Tongue (tissue), 2 donors: ENCODE data around the gene MGAT5. TPM values are rescaled to one million over a fixed set of nuclear protein-coding genes. Genes with fewer than 3 reads are reported as not detected.

Source experiments
- DNase-seq: peaks from one replicate; pipeline ENCODE4 v3.0.0-alpha.2; 2015
- total RNA-seq: library from RNA; depleted of rRNA; stranded (reverse); fragments of >200 nt; gene quantifications from one replicate; pipeline ENCODE4 v1.2.3, GENCODE V29; 2014

MGAT5 gene
- total RNA-seq, 1 donor from 2014 or later = 48.1 TPM

GRCh38 chr2:134369220-134369902, 115.5 kb downstream of the MGAT5 start:
- DNase-seq = no peak

- peak; percentile 71 for DNase-seq
These were observed 117.0 kb downstream of the MGAT5 start for GRCh38 chr2:134370655-134371445.

GRCh38 chr2:134372141-134372540, 118.3 kb downstream of the MGAT5 start:
- DNase-seq = no peak

- DNase-seq = peak; percentile 95
These were observed 118.8 kb downstream of the MGAT5 start for GRCh38 chr2:134372611-134373131.

- DNase-seq = peak; percentile 76
These were observed 122.1 kb downstream of the MGAT5 start for GRCh38 chr2:134375935-134376334.

GRCh38 chr2:134377730-134378129, 123.9 kb downstream of the MGAT5 start:
- DNase-seq = no peak

- no peak for DNase-seq
These were observed 125.4 kb downstream of the MGAT5 start for GRCh38 chr2:134379293-134379692.

GRCh38 chr2:134379722-134380121, 125.8 kb downstream of the MGAT5 start:
- DNase-seq = no peak

- DNase-seq = no peak
These were observed 127.3 kb downstream of the MGAT5 start for GRCh38 chr2:134381141-134381540.

- no peak for DNase-seq
These were observed 130.3 kb downstream of the MGAT5 start for GRCh38 chr2:134384131-134384530.

- DNase-seq = no peak
These were observed 131.3 kb downstream of the MGAT5 start for GRCh38 chr2:134385195-134385594.

GRCh38 chr2:134386310-134386709, 132.4 kb downstream of the MGAT5 start:
- DNase-seq = peak; percentile 57

GRCh38 chr2:134389381-134389780, 135.5 kb downstream of the MGAT5 start:
- no peak for DNase-seq

GRCh38 chr2:134391751-134392160, 137.9 kb downstream of the MGAT5 start:
- DNase-seq = no peak

GRCh38 chr2:134392442-134393074, 138.7 kb downstream of the MGAT5 start:
- DNase-seq = no peak

GRCh38 chr2:134393075-134393461, 139.2 kb downstream of the MGAT5 start:
- DNase-seq = peak; percentile 32

GRCh38 chr2:134395779-134396178, 141.9 kb downstream of the MGAT5 start:
- no peak for DNase-seq

GRCh38 chr2:134396493-134396892, 142.6 kb downstream of the MGAT5 start:
- no peak for DNase-seq

GRCh38 chr2:134397146-134397896, 143.4 kb downstream of the MGAT5 start:
- DNase-seq = no peak

GRCh38 chr2:134398300-134398699, 144.4 kb downstream of the MGAT5 start:
- DNase-seq = no peak

- DNase-seq = no peak
These were observed 145.2 kb downstream of the MGAT5 start for GRCh38 chr2:134399096-134399495.

- DNase-seq = no peak
These were observed 147.2 kb downstream of the MGAT5 start for GRCh38 chr2:134401081-134401497.
